ENCODE measurements around the gene RHOT2.
A peak's percentile ranks its signal among the peaks of the same experiment; 100 is the strongest.

Gene RHOT2

GRCh38 chr16:671353-672131, 3.6 kb downstream of the RHOT2 start:
- DNase-seq: no peak

DNA sequence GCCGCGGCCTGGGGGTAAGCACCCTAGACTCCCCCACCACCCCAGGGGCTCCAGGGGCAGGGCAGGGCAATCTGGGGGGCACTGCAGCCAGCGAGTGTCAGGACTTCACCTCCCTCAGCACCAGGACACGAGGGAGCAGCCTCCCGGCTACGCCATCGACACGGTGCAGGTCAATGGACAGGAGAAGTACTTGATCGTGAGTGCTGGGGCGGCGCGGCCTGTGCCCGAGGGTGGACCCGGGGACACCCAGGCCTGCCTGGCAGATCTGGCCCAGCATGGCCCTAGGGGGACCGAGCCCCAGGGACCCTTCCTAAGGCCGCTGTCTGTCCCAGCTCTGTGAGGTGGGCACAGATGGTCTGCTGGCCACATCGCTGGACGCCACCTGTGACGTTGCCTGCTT, 4.4 kb downstream of the RHOT2 start:
- DNase-seq: no peak

GRCh38 chr16:672851-673250, 4.9 kb downstream of the RHOT2 start:
- no peak for DNase-seq

DNA sequence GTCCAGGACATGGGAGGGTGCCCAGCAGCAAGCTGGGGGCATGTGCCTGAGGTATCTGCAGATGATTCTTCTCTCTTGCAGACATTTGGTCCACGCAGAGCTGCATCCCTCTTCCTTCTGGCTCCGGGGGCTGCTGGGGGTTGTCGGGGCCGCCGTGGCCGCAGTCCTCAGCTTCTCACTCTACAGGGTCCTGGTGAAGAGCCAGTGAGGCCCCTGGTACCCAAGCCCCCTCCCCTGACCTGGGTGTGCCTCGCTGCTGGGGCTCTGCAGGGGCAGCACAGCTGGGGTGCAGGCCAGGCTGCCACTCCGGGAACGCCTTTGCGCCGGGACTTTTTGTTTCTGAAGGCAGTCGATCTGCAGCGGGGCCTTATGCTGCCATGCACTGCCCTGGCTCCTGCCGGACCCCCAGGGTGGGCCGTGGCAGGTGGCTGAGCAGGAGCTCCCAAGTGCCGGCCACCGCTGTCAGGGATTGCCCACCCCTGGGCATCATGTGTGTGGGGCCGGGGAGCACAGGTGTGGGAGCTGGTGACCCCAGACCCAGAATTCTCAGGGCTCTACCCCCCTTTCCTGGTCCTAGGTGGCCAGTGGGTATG, 5.6 kb downstream of the RHOT2 start:
- no peak for DNase-seq

DNA sequence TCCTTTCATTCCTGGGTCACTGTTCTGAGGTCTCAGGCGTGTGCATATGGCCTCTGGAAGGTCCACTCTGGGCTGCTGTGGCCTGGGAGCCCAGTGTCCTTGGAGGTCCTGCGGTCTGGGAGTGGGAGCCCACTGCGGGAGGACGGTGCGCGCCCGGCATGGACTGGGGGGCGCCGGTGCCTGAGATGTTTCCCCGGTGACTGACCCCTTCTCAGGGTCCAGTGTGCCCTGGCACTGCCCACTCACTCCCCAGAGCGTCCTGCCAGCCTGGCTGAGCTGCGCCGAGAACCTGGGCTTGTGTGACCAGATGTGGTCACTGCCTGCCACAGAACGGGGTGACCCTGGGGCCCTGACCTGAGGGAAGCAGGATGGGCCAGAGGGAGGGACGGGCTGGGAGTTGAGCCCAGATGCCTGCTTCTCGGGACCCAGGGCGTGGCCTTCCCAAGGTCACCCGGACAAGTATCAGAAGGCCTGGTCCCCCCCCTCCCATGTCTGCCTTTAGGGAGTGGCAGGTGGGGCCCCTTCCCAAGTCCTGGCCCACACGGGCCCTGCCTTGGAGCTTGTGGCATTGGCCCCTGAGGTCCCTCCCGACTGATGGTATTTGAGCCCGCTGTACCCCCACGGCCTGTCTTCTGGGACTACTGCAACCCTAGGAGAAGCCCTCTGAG, 6.4 kb downstream of the RHOT2 start:
- no peak for DNase-seq

- DNase-seq: peak; percentile 37
Measured at GRCh38 chr16:674968-675883, 7.3 kb downstream of the RHOT2 start, which contains the start of gene RHBDL1. TSS of gene RHBDL1 (plus strand) at chr16:675671. CDS start at chr16:675791, 120 bp downstream.

DNA sequence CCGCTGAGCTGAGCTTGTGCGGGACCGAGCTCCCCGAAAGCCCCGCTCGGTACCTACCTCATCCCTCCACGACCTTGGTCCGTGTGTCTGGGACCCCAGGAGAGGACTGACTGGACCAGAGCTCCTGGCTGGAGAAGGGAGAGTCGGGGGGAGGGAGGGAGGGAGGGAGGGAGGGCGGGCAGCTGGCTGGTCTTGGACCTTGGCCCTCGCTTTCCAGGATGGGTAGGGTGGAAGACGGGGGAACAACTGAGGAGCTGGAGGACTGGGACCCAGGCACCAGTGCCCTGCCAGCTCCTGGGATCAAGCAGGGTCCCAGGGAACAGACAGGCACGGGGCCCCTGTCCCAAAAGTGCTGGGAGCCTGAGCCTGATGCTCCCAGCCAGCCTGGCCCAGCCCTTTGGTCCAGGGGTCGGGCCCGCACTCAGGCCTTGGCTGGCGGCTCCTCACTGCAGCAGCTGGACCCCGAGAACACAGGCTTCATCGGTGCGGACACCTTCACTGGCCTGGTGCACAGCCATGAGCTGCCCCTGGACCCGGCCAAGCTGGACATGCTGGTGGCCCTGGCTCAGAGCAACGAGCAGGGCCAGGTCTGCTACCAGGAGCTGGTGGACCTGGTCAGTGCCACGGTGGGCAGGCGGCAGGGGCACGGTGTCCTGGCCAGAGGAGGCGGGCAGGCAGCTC, 8.1 kb downstream of the RHOT2 start:
- DNase-seq: no peak

GRCh38 chr16:676565-676902, 8.6 kb downstream of the RHOT2 start:
- no peak for DNase-seq

- DNase-seq: no peak
Measured at GRCh38 chr16:676913-677312, 9.0 kb downstream of the RHOT2 start.

DNA sequence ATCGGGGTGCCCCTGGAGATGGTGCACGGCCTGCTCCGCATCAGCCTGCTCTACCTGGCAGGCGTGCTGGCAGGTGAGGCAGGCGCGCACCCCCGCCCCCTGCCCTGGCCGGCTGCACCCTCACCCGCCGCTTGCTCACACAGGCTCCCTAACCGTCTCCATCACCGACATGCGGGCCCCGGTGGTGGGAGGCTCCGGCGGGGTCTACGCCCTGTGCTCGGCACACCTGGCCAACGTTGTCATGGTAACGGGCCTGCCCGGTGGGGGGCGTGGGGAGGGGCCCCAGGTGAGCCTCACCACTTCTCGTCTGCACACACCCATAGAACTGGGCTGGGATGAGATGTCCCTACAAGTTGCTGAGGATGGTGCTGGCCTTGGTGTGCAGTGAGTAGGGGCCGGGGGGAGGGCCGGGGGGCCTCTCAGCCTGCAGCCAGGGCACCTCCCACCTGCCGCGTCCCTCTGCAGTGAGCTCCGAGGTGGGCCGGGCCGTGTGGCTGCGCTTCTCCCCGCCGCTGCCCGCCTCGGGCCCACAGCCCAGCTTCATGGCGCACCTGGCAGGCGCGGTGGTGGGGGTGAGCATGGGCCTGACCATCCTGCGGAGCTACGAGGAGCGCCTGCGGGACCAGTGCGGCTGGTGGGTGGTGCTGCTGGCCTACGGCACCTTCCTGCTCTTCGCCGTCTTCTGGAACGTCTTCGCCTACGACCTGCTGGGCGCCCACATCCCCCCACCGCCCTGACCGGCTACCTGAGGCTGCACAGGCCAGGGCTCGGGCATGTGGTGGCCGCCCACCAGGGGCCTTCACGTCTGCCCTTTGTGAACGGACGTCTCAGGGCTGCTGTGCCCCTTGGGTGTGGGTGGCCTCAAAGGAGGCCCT, 9.6 kb downstream of the RHOT2 start:
- DNase-seq: no peak

- no peak for DNase-seq
Measured at GRCh38 chr16:678209-678857, 10.4 kb downstream of the RHOT2 start.

GRCh38 chr16:678858-679813, 11.2 kb downstream of the RHOT2 start:
- DNase-seq: peak; percentile 54

GRCh38 chr16:679814-680624, 12.1 kb downstream of the RHOT2 start, which contains the start of gene STUB1:
TSS of gene STUB1 (plus strand) at chr16:680410. CDS start at chr16:680526, 116 bp downstream.
- peak; percentile 85 for DNase-seq

DNA sequence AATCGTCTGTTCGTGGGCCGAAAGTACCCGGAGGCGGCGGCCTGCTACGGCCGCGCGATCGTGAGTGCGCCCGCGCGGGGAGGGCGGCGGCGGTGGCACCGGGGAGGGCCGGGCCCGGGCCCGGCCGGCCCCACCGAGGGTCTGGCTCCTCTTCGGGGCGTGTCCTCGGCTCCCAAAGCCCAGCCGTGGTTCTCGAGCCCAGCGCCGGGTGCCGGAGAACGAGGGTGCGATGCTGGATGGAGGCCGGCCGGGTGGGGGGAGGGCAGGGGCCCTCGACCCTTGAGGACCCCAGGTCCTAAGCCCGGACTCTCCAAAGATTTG, 12.7 kb downstream of the RHOT2 start:
- no peak for DNase-seq

DNA sequence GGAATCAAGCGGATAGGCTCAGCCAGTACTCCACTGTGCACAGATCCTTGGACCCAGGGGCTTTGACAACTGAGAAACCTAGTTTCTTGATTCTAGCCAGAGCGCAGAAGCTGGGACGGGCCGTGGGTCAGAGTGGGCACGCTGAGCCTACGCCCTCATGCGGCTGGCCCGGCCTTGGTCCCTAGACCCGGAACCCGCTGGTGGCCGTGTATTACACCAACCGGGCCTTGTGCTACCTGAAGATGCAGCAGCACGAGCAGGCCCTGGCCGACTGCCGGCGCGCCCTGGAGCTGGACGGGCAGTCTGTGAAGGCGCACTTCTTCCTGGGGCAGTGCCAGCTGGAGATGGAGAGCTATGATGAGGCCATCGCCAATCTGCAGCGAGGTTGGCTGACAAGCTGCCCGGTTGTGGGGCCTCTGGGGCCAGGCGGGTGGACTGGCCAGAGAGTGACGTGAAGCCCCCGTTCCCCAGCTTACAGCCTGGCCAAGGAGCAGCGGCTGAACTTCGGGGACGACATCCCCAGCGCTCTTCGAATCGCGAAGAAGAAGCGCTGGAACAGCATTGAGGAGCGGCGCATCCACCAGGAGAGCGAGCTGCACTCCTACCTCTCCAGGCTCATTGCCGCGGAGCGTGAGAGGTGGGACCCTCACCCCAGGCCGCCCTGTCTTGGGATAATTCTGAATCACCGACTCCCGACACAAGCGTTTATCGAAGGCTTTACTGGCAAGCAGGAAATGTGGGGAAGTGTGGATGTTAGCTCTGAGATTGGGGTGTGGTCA, 13.2 kb downstream of the RHOT2 start:
- DNase-seq: no peak

- DNase-seq: no peak
Measured at GRCh38 chr16:681746-682427, 14.0 kb downstream of the RHOT2 start.
